ENCODE data around the gene ONECUT1. TPM values are rescaled to one million over a fixed set of nuclear protein-coding genes. Genes with fewer than 3 reads are reported as not detected.

Gene ONECUT1
- total RNA-seq, 1 experiment from 2014 or later: not detected

GRCh38 chr15:52733696-52734255, 56.4 kb downstream of the ONECUT1 start:
- no peak for DNase-seq (ENCODE audit: low read depth)

- no peak for DNase-seq (ENCODE audit: low read depth)
Measured at GRCh38 chr15:52733088-52733487, 57.0 kb downstream of the ONECUT1 start.

GRCh38 chr15:52732551-52732950, 57.6 kb downstream of the ONECUT1 start:
- no peak for DNase-seq (ENCODE audit: low read depth)

DNA sequence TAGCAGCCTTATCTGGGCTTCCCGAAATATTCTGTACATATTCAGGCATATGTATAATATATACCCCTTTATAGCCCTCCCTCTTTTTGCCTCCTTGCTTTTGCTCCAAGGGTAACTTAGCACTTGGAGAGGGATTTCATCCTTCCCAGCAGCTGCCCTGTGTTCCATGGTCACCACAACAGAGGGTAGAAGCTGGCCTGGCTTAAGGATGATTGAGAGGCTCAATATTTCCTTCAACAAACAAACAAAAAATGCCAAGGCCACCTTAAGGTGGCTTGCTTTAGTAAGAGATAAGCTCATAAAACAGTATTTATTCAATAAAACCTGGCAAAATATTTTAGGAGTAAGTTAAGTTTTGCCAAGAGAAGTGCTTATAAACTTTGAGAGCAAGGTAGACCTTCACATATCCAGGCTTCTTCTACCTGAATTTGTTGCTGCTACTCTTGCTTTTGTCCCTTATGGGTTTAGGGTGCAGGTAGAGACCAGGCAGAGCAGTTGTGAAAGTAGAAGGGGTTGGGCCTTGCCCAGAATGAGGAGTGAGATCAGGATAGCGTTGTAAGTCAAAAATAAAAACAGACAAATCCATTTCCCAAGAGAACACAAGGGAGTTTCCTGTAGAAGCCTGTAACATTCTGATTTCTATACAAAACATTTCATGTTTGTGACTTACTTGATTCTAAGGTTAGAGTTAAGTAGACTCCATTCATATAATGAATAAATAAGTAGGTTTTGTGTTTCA, 58.2 kb downstream of the ONECUT1 start:
- no peak for DNase-seq (ENCODE audit: low read depth)

- no peak for DNase-seq (ENCODE audit: low read depth)
Measured at GRCh38 chr15:52731004-52731403, 59.1 kb downstream of the ONECUT1 start.

DNA sequence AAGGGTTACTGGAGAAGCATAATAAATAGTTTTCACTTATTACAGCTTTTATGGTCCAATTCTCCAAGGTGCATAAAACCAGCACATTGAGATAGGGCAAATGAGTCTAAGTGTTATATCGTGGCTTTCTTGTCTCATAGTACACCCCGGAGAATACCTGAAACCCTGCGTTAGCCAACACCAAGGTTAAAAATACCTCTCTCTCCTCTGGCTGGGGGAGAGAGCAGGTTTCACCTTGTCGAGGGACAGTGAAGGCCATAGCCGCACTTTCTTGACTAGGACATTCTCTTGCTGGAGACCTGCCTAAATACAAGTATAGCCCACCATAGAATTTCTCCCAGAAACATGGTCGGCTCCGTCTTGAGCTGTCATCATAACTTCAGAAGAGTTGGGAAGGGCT, 59.5 kb downstream of the ONECUT1 start:
- no peak for DNase-seq (ENCODE audit: low read depth)

DNA sequence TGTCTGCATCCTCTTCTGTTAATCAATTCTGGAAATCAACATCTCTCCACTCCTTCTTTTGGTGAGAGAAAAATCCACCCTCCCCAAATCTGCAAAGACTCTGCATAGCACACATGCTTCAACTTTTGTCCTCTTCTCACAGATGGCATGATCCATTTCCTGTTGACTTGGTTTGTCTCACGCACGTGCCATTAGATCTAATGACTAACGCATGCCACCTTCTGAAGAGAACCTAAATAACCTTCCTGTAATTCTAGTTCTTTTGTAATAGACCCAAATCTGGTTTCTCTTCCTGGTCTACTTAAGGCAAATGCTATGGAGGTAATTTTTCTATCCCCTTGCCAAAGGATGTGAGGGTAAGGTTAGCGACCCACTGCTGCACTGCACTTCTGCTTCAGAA, 60.0 kb downstream of the ONECUT1 start:
- peak; percentile 64 for DNase-seq (ENCODE audit: low read depth)

DNA sequence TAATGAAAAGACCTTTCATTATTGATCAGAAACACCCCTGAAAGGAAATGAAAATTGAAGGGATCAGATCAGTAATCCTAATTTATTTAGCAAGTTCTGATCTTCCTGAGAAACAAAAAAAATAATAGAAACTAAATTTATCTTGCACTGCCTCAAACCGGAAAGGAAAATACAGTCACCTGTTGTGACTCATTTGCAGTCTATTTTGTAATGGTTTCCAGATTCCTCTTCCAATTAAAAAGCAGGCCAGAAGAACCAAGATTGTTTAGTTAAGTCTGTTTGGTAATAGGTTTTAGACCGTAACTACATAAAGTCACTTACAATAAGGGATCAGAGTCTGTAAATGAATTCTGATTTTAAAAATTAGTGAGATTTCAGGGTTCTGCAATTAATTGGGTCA, 61.2 kb downstream of the ONECUT1 start:
- peak; percentile 74 for DNase-seq (ENCODE audit: low read depth)

DNA sequence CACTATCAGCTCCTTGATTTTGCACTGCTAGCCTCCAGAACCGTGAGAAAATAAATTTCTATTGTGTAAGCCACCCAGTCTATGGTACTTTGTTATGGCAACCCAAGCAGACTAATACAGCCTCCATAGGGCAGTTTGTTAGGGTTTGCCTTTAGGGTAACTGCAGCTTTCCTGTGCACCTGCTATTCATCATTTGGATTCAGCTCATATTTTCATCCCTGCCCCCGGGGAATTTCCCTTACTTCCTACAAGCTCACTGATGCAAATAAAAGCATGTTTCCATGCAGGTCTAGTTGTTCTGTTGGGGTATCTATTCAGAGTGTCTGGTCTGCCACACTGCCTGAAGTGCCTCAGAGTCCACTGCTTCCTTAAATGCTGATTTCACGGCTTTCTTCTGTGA, 62.3 kb downstream of the ONECUT1 start:
- DNase-seq (ENCODE audit: low read depth): no peak

GRCh38 chr15:52726195-52726594, 63.9 kb downstream of the ONECUT1 start:
- DNase-seq (ENCODE audit: low read depth): no peak

- no peak for DNase-seq (ENCODE audit: low read depth)
Measured at GRCh38 chr15:52718551-52718950, 71.6 kb downstream of the ONECUT1 start.

DNA sequence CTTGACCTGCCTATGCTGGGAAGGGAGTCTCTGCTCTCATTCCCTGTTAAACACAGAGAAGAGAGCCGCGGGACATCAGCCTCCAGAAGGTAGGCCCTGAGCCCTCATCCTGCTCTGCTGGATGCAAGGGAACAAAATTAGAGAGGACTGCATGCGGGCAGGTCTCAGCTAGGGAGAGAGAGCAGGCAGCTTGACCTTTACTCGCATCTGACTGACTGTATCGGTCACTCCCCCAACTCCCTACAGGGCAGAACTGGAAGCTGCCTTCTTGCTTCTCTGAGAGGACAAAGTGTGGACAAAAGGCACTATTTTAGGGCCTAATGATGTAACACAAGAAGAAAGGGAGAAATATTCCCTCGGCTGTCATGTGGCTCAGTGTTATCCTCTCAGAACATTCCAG, 72.2 kb downstream of the ONECUT1 start:
- DNase-seq (ENCODE audit: low read depth): no peak

DNA sequence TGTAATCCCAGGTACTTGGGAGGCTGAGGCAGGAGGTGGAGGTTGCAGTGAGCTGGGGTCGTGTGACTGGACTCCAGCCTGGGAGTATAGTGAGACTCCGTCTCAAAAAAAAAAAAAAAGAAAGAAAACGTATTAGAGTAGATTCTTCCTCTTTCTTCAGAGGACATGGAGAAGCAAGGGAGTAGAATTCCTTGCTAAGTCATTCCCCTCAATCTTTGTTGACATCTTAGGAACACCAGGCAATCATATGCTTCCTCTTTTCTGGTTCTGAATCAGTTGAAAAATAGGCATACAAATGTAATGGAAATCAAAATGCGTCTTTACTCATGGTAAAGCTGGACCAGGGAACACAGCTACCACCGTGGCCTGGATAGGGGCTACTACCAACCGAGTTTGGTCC, 72.7 kb downstream of the ONECUT1 start:
- no peak for DNase-seq (ENCODE audit: low read depth)

DNA sequence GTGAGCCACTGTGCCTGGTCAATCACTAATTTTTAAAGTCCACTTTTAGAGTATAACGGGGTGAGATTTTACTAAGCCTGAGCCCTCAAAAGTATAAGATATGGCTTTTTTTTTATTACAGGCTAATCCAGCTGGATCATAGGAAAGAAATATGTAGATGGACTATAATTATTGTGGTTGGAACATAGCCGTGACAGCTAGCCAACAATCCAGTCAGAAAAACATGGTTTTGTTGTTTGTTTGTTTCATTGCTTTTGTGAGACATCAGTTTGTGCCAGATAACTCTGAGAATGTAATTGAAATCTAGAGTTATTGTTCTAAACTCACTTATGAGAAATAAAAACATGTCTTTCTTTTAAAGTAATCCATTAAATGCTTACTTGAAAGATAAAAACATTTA, 73.6 kb downstream of the ONECUT1 start:
- DNase-seq (ENCODE audit: low read depth): no peak

- no peak for DNase-seq (ENCODE audit: low read depth)
Measured at GRCh38 chr15:52715411-52715810, 74.7 kb downstream of the ONECUT1 start.

GRCh38 chr15:52714968-52715367, 75.2 kb downstream of the ONECUT1 start:
- no peak for DNase-seq (ENCODE audit: low read depth)

GRCh38 chr15:52710708-52711389, 79.3 kb downstream of the ONECUT1 start:
- DNase-seq (ENCODE audit: low read depth): no peak

- peak; percentile 9 for DNase-seq (ENCODE audit: low read depth)
Measured at GRCh38 chr15:52710050-52710707, 80.0 kb downstream of the ONECUT1 start.

GRCh38 chr15:52709187-52709981, 80.8 kb downstream of the ONECUT1 start:
- DNase-seq (ENCODE audit: low read depth): no peak

Measured in HT1080 (cell line).